GM19467 (cell line): ENCODE data around the gene TRRAP.
"Not testable (repeated sequence)": the region's sequence is repeated elsewhere in the genome, so short reads cannot be mapped to it uniquely, and the experiment has no call there.

Source experiments
- ATAC-seq: cut with Tn5 transposase; IDR thresholded peaks from one replicate; pipeline ENCODE4 v1.9.1; 2021; ENCODE audit warnings: mild to moderate bottlenecking, moderate library complexity; ENCODE audit not compliant: unreplicated experiment

The TRRAP gene

DNA sequence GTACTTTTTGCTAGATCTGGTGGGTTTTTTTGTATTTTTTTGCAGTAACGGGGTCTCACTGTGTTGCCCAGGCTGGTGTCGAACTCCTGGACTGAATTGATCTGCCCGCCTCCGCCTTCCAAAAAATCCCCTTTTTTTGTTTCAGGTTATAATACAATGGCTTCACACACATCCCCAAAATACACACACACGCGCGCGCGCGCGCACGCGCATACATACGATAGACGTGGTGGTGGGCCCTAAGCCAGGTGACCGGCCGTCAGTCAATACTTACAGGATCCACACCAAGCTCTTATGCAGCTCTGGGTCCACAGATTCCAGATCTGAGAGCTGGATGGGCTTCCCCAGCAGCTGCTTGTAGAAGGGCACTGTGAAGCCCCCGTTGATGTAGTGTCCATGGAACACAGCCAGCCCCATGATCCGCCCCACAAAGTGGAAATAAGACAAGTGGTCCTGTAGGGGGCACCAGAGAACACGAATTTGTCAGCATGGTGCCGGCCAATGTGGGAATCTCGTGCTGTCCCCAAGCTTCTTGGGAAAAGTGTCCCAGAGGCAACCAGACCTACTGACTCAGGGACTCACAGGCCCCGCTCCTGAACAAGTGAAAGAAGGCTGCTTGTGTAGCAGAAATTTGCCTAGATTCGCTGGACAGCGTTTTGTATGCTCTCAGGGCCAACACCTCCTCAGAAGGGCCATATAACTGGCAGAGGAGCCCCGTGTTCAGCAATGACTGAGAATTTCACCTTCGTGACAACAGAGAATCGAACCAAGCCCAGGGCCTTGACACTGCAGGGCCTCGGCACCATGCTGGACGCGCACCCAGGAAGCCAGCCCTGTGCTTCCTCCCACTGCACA lies 162.0 kb downstream of the TRRAP start:
- ATAC-seq = no peak

GRCh38 chr7:99041526-99041925 lies 163.2 kb downstream of the TRRAP start:
- no peak for ATAC-seq

GRCh38 chr7:99042957-99043356 lies 164.6 kb downstream of the TRRAP start:
- ATAC-seq = no peak

DNA sequence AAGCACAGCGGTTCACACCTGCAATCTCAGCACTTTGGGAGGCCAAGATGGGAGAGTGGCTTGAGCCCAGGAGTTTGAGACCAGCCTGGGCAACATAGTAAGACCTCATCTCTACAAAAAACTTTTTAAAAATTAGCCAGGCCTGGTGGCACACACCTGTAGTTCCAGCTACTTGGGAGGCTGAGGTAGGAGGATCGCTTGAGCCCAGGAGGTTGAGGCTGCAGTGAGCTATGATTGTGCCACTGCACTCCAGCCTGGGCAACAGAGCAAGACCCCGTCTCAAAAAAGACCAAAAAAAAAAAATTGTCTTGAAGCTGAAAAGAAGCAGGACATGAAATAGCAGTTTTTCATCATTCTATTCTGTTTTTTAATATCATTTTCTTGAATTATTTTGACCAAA lies 166.5 kb downstream of the TRRAP start:
- ATAC-seq = not testable (repeated sequence)

- ATAC-seq = not testable (repeated sequence)
Measured at GRCh38 chr7:99046262-99046661, 167.9 kb downstream of the TRRAP start.

DNA sequence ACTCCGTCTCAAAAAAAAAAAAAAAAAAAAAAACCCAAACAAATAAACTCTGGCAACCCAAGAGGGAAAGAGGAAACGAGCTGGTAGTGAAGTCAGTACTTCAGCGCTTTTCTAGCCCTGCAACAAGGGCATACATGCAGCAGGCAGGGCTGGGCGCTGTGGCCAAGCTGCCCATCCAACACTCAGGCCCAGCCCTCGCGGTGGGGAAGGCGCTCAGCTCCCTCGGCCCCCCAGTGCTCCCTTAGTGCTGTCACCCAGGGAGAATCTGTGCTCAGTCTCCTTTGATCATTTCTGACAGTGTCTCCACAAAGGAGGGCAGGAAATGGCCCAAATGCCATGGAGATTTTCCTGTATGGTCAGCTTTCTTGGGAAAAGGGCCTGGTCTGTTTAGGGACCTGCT lies 168.4 kb downstream of the TRRAP start:
- ATAC-seq = no peak

DNA sequence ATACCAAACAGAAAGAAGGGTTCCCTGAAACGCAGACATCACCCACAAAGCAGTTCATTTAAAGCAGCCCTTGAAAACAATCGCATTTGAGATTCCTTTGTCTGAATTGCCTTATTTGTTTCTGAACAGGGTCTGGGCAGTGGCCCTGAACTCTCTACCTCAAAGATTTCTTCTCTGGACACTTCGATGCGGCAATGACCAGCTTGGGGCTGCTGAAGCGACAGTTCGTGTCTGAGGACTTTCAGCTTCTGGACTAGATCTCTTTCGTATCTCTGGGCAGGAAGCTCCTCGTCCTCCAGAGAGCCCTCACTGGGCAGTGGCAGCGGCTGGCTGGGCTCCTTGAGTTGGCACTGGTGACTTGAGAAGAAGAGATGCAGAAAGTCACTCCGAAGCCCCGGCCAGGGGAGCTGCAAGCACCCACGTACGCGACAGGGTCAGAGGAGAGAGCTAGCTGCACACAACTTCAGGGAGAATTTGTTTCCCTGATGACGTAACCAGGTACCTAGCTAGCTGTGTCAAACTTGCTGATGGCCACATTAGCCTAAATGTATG lies 169.3 kb downstream of the TRRAP start:
- ATAC-seq = no peak

DNA sequence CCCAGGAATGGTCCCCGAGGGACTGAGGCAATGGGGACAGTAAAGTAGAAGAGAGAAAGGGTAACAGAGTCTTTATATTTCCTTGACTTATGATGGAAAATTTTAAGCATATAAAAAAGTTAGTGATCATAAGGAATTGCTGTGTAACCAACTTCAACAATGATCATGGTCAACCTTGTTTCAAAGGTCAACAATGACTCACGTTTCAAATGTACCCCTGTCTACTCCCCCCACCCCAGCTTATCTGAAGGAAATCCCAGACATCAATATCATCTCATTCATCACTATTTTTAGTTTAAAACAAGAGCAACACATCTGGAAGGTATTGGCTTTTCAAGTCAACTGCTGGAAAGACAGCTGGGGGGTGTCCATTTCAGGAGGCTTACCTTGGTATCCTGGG lies 172.6 kb downstream of the TRRAP start:
- no peak for ATAC-seq

DNA sequence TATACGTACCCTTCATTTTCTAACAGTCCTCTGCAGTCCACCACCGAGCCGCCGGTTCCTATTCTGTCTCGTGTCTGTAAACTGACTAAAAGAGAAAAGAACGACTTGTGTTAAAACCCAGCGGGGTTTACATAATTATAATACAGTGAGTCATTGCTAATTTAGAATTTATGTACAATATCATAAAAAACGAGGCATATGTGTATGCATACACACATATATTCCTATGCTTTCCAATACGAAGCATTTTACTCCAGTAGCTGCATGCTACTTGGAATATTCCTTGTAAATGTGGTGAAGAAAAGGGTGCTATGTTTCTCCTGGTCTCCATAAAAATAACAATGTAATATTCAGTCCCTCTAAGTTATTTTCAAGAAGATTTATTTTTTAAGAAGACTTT lies 176.4 kb downstream of the TRRAP start:
- ATAC-seq = no peak

DNA sequence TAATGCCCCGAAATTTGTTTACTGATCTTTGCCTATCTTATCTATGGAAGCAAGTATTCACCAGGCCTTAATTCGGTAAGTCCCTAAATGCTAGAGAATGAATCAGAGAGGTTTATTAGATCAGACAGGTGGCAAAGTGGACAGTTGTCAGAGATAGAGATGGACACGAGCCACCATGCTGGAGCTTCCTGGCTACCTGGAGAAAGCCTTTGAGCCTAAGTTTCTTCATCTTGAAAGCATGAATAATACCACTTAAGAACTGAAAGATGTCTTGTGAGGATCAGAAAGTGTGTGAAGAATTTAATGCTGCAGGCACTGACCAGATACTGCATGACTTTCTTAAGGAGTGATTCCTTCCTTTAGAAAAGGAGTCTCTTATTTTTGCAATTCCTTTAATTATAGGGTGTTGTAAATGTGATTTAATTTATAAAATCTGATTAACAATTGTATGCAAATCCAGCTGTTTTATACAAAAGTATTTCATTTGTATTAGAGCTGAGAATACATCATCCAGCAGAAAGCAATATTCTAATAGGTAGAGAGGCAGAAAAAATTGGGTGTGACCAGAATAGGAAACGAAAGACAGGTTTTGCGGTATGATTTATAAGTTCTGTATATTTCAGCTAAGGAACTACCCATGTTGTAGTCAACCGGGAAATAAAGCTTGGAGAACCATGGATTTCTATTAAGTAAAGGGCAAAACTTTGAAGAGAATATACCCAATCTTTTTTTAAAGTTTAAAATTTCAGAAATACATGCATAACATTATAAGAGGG lies 182.9 kb downstream of the TRRAP start:
- ATAC-seq = no peak
